Retinal pigment epithelial cell (primary cell): Measurements from ENCODE around the gene PTPRN2.

Experiments
- DNase-seq: peaks from one replicate; pipeline ENCODE4 v3.0.0-alpha.2; 2010; ENCODE audit warnings: low read depth
- H3K4me3 ChIP-seq: 2 replicates; pipeline ENCODE4 v1.5.1; 2011; ENCODE audit warnings: mild to moderate bottlenecking, low read length, control low read depth, moderate library complexity
- CTCF ChIP-seq: conservative IDR thresholded peaks from 2 replicates; pipeline ENCODE4 v1.5.1; 2011; ENCODE audit warnings: low read depth, low read length, control low read depth, inconsistent platforms

PTPRN2 gene

GRCh38 chr7:158519633-158520174, 67.9 kb downstream of the PTPRN2 start:
- DNase-seq, result no peak
- no peak for TF ChIP-seq CTCF
- no peak overlapping the region for H3K4me3 ChIP-seq

- TF ChIP-seq CTCF, result no peak
- H3K4me3 ChIP-seq, result no peak overlapping the region
Measured at GRCh38 chr7:158518980-158519632, 68.5 kb downstream of the PTPRN2 start.

GRCh38 chr7:158517571-158517970, 70.1 kb downstream of the PTPRN2 start:
- no peak for TF ChIP-seq CTCF
- no peak overlapping the region for H3K4me3 ChIP-seq
- no peak for DNase-seq

More at GRCh38 chr7:158518980-158519632, 68.5 kb downstream of the PTPRN2 start:
- DNase-seq, result no peak

- no peak for DNase-seq
- H3K4me3 ChIP-seq, result no peak overlapping the region
- no peak for TF ChIP-seq CTCF
Measured at GRCh38 chr7:158517072-158517471, 70.6 kb downstream of the PTPRN2 start.

- TF ChIP-seq CTCF, result no peak
- H3K4me3 ChIP-seq, result no peak overlapping the region
- DNase-seq, result no peak
Measured at GRCh38 chr7:158516524-158516923, 71.1 kb downstream of the PTPRN2 start.

GRCh38 chr7:158512869-158513268, 74.8 kb downstream of the PTPRN2 start:
- TF ChIP-seq CTCF, result no peak
- H3K4me3 ChIP-seq, result no peak overlapping the region
- no peak for DNase-seq

GRCh38 chr7:158512042-158512441, 75.6 kb downstream of the PTPRN2 start:
- no peak for TF ChIP-seq CTCF
- no peak overlapping the region for H3K4me3 ChIP-seq
- no peak for DNase-seq
